ENCODE measurements around the gene C2CD2. TPM values are rescaled to one million over a fixed set of nuclear protein-coding genes. Genes with fewer than 3 reads are reported as not detected.

Gene C2CD2
- total RNA-seq, 1 donor from 2014 or later, result 24.8 TPM

GRCh38 chr21:41941941-41942340, 11.9 kb downstream of the C2CD2 start:
- Mint-ChIP-seq H3K27me3 (no peaks in the 10 kb centered on the region), H3K36me3 (ENCODE audit: insufficient read depth) (peaks cover 15% of the 10 kb centered on the region), H3K9me3 (ENCODE audit: low read depth) (peaks cover 6% of the 10 kb centered on the region), H3K4me1 (ENCODE audit: low read depth) (no peaks in the 10 kb centered on the region), H3K27ac (no peak overlapping the region), H3K4me3 (ENCODE audit: low read depth) (no peak overlapping the region)
- TF ChIP-seq, protein P1, sequence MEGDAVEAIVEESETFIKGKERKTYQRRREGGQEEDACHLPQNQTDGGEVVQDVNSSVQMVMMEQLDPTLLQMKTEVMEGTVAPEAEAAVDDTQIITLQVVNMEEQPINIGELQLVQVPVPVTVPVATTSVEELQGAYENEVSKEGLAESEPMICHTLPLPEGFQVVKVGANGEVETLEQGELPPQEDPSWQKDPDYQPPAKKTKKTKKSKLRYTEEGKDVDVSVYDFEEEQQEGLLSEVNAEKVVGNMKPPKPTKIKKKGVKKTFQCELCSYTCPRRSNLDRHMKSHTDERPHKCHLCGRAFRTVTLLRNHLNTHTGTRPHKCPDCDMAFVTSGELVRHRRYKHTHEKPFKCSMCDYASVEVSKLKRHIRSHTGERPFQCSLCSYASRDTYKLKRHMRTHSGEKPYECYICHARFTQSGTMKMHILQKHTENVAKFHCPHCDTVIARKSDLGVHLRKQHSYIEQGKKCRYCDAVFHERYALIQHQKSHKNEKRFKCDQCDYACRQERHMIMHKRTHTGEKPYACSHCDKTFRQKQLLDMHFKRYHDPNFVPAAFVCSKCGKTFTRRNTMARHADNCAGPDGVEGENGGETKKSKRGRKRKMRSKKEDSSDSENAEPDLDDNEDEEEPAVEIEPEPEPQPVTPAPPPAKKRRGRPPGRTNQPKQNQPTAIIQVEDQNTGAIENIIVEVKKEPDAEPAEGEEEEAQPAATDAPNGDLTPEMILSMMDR (IDR thresholded peaks at IDR 0.05; ENCODE audit: unreplicated experiment), result no peak
- no peak for DNase-seq (ENCODE audit: low spot score, unreplicated experiment)

DNA sequence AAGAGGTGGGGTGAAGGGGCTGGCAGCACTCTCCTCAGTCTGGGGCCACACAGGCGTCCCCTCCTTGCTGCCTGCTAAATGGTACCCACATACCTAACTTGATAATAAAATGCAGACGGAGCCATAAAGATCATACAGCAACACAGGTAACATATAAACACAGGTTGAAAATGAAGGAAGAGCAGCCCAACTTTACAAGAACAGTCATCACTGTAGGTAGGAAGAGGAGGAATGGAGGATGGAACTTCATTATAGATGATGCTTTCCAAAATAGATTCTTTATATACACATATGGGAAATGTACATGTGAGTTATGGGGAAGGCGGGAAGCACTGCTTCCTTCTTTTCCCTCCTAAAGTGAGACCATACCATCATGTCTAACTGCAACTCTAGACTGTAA, 13.4 kb downstream of the C2CD2 start:
- H3K36me3 Mint-ChIP-seq (ENCODE audit: insufficient read depth), result peaks cover 15% of the 10 kb centered on the region
- H3K27ac Mint-ChIP-seq, result no peak overlapping the region
- peaks cover under 1% of the 10 kb centered on the region for H3K4me1 Mint-ChIP-seq (ENCODE audit: low read depth)
- no peaks in the 10 kb centered on the region for H3K27me3 Mint-ChIP-seq
- no peak overlapping the region for H3K4me3 Mint-ChIP-seq (ENCODE audit: low read depth)
- TF ChIP-seq, protein P1 (IDR thresholded peaks at IDR 0.05; ENCODE audit: unreplicated experiment), result no peak
- DNase-seq (ENCODE audit: low spot score, unreplicated experiment), result no peak
- H3K9me3 Mint-ChIP-seq (ENCODE audit: low read depth), result peaks cover 6% of the 10 kb centered on the region

DNA sequence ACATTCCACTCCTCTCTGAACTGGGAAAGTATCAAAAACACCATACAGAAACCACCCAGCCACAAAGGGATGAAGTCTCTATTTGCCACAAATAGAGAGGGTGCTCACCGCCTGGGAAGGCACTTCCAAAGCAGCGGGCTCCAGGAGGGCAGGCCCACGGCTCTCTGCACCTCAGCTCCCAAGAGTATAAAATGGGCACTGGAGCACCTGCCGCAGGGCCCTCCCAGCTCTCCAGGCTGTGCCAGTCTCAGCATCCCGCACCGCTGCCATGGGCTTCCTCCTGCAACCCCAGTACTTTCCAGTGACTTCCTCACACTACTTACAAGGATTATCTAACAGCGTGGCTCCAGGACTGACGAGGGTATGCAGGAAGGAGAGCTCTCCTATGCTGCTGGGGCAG, 14.4 kb downstream of the C2CD2 start:
- no peak overlapping the region for H3K4me3 Mint-ChIP-seq (ENCODE audit: low read depth)
- H3K27me3 Mint-ChIP-seq, result no peaks in the 10 kb centered on the region
- H3K9me3 Mint-ChIP-seq (ENCODE audit: low read depth), result no peaks in the 10 kb centered on the region
- no peak for DNase-seq (ENCODE audit: low spot score, unreplicated experiment)
- H3K4me1 Mint-ChIP-seq (ENCODE audit: low read depth), result peaks cover 3% of the 10 kb centered on the region
- TF ChIP-seq, protein P1 (IDR thresholded peaks at IDR 0.05; ENCODE audit: unreplicated experiment), result no peak
- peaks cover 10% of the 10 kb centered on the region for H3K36me3 Mint-ChIP-seq (ENCODE audit: insufficient read depth)
- no peak overlapping the region for H3K27ac Mint-ChIP-seq

- no peak for DNase-seq (ENCODE audit: low spot score, unreplicated experiment)
- Mint-ChIP-seq H3K4me1 (ENCODE audit: low read depth) (peaks cover 27% of the 10 kb centered on the region), H3K36me3 (ENCODE audit: insufficient read depth) (peaks cover 5% of the 10 kb centered on the region), H3K27me3 (no peaks in the 10 kb centered on the region), H3K27ac (no peak overlapping the region), H3K4me3 (ENCODE audit: low read depth) (no peak overlapping the region), H3K9me3 (ENCODE audit: low read depth) (no peaks in the 10 kb centered on the region)
- TF ChIP-seq, protein P1 (IDR thresholded peaks at IDR 0.05; ENCODE audit: unreplicated experiment), result no peak
Observed at GRCh38 chr21:41933313-41934079, 20.3 kb downstream of the C2CD2 start.

DNA sequence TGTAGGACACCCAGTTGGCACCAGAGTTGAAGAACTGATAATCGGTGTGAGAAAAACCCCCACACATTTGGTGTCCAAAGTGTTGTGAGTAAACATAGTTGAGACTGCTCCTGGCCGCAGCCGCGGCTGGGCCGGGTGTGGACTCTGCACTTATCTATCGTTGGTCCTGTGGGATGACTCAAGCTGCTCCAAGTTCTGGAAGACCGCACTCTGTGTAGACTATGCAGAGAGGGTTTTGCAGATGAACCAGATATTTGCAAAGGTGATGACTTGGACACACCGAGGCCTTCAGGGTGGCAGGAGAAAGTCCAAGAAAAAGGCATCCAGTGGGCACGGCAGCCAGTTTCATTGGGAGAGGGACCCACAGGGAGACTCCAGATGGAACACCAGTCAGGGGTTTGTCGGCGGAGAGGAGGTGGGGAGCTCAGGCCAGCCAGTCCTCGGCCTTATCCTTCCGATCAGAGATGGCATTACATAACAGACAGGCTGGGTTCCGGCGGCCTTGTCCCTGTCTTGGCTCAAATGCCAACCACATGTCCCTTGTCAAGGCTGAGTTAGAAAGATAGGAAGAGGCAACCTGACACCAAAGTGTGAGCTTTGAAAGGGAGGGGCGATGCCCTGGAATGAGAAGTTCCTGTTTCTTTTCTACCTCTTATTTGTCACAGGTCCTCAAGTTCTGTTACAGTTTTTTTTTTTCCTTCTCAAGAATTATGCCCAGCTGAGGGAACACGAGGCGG, 21.1 kb downstream of the C2CD2 start:
- TF ChIP-seq, protein P1 (IDR thresholded peaks at IDR 0.05; ENCODE audit: unreplicated experiment), result no peak
- no peaks in the 10 kb centered on the region for H3K27me3 Mint-ChIP-seq
- H3K9me3 Mint-ChIP-seq (ENCODE audit: low read depth), result no peaks in the 10 kb centered on the region
- no peak overlapping the region for H3K27ac Mint-ChIP-seq
- no peak overlapping the region for H3K4me3 Mint-ChIP-seq (ENCODE audit: low read depth)
- peaks cover 27% of the 10 kb centered on the region for H3K4me1 Mint-ChIP-seq (ENCODE audit: low read depth)
- H3K36me3 Mint-ChIP-seq (ENCODE audit: insufficient read depth), result peaks cover 5% of the 10 kb centered on the region
- DNase-seq (ENCODE audit: low spot score, unreplicated experiment), result no peak
